CD4-positive, alpha-beta T cell treated with Interleukin-15 for 4 hours (primary cell): Measurements from ENCODE around the gene PANX2.

Experiments
- DNase-seq: peaks from one replicate; pipeline ENCODE4 v3.0.0-alpha.2; 2020; ENCODE audit warnings: low spot score

Gene PANX2

DNA sequence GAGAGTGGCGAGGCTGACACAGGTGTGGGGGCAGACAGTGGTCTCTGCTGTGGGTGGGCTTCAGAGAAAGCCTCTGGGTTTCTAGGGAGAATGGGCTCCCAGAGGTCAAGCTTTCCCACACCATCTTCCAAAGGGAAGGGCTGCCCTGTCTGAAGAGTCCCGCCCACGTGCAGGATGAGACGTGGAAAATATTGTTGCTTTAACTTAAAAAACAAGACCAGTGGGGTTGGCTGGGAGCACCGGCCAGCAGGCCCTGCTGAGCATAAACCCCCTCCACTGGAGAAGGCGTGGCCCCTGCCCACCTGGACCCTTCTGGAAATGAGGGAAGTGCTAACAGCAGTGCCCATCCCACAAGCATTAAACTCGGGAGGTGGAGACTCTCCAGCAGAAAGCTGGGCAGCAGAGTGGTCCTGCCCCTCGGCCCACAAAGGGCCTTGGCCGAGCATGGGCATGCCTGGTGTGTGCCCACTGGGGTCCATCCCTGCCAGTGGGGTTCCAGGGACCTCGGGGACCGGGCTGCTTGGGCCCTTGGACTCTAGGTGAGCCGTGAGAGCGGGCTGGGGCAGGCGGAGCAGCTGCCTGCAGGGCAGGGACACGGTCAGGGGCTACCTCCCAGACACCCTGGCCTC, 45.6 kb downstream of the PANX2 start:
- no peak for DNase-seq

DNA sequence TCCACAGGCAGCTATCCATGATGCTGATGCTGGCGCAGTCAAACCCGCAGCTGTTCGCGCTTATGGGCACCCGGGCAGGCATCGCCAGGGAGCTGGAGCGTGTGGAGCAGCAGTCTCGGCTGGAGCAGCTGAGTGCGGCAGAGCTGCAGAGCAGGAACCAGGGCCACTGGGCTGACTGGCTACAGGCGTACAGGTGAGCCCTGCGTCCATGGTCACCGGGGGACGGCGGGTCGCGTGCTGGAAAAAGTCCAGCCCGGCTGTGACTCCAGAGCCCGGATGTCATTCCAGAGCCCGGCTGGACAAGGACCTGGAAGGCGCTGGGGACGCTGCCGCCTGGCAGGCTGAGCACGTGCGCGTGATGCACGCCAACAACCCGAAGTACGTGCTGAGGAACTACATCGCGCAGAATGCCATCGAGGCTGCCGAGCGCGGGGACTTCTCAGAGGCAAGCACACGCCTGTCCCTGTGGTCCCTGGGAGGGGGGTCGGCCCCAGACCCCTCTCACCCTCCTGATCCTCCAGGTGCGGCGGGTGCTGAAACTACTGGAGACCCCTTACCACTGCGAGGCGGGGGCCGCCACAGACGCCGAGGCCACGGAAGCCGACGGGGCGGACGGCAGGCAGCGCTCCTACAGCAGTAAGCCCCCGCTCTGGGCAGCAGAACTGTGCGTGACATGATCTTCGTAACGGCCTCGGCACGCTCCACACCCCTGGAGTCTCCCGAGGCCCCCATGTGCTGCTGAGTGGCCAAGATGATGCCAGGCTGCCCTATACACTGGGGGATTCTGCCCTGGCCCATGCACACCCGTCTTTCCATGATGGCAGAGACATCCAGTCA, 46.4 kb downstream of the PANX2 start:
- no peak for DNase-seq

- no peak for DNase-seq
These were observed 47.1 kb downstream of the PANX2 start for GRCh38 chr22:50217543-50218152.

DNA sequence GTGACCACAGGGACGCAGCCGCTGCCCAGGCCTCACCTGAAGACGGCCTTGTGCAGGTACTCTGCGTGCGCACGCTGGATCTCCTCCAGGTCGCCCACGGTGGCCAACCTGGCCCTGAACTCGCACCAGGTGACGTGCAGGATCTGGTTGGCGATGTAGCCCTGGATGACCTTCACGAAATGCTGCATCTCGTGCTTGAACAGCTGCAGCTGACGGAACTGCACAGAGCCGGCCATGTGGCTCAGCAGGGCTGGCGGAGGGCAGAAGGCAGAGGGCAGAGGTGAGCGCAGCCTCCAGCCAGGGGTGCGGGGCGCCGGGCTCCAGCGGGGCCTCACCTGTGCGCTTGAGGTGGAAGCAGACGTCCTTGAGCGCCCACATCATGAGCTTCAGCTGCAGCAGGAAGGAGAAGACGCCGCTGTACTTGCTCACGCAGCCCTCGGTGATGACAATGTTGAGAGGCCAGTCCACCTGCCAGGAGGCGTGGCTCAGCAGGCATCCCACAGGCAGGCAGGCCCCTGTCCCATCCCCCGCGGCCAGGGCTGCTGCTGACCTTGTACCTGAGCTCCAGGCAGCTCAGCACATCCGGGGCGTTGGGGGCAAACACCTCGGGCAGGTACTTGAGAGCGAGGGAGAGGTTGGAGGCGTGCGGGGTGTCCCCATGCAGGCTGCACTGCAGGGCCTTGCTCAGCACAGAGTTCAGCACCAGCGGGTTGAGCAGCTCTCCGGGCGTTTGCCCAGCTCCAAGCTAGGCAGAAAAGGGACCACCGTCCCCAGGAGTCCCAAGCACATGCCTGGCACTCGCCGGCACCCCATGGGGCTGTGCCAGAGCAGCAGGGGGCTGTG, 47.8 kb downstream of the PANX2 start:
- DNase-seq: no peak

DNA sequence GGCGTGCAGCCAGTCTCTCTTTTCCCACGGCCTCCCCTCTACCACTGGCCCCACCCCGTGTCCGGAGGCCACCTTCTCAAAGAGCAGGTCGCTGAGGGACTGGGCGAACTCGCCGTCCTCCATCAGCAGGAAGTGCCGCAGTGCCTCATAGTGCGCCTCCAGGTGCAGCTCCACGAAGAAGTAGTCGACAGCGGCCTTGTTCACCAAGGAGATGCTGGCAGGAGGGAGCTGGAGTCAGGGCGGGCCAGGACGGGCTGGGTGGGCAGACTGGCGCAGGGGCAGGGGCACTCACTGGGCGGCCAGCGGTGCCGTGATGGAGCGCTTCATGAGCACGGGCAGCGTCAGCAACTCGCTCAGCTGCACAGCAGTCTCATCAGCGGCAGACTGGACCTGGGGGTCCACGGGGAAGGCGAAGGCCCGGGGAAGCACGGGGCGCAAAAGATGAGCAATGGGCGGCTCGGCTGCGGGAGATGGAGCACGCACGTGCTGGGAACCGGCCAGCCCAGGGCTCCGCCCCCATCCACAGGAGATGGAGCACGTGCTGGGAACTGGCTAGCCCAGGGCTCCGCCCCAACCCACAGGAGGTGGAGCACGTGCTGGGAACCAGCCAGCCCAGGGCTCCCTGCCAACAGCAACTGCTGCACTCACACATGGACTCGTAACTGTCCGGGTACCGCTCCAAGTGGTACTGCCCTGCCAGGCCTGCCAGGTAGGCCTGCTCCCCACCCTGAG, 48.6 kb downstream of the PANX2 start:
- DNase-seq: no peak

DNA sequence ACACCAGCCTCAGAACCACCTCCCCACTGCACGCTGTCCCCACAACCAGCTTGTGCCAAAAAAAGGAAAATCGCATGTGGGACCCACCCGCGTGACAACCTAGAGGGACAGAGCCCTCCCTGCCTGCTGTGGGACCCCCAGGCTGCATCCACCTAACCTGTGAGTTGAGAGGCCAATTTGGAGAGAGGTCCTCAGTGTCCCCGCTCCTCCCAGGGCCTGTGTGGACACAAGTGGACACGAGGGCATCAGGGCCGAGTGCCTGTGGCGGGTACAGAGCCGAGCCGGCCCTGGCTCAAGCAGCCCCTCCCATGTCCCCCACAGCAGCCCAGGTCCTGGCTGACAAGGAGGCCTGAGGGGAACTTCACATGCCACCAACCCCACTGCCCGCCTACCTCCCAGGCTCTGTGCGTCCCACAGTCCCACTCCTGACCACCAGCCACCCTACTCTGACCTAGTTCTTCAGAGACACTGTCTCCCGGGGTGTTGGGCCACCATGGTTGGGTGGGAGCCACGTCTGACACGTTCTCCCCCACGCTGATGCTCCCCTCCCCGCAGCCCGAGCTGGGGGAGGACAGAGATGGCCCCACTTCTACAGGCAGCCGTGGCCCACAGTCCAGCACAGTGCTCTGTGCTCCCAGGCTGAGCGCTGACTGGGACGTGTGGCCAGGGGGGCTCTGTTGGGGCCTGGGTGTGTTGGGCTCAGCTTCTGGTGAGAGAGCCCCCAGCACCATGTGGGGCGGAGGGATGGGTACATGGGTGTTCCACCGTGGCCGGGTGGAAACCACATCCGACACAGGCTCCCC, 49.5 kb downstream of the PANX2 start:
- no peak for DNase-seq

DNA sequence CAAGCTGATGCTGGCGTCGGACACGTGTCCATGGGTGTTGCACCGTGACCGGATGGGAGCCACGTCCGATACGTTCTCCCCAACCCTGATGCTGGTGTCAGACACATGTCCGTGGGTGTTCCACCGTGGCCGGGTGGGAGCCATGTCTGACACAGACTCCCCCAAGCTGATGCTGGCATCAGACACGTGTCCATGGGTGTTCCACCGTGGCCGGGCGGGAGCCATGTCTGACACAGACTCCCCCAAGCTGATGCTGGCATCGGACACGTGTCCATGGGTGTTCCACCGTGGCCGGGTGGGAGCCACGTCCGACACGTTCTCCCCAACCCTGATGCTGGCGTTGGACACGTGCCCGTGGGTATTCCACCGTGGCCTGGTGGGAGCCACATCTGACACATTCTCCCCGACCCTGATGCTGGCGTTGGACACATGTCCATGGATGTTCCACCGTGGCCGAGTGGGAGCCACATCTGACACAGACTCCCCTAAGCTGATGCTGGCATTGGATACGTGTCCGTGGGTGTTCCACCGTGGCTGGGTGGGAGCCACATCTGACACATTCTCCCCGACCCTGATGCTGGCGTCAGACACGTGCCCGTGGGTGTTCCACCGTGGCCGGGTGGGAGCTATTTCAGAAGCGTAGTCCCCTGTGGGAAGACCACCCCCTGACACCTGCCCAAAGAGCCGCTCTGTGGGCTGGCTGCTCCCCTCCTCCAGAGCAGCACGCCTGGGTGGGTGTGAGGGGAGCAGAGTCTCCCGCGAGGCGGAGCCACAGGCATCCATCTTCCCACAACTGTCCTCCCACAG, 50.3 kb downstream of the PANX2 start:
- DNase-seq: no peak

DNA sequence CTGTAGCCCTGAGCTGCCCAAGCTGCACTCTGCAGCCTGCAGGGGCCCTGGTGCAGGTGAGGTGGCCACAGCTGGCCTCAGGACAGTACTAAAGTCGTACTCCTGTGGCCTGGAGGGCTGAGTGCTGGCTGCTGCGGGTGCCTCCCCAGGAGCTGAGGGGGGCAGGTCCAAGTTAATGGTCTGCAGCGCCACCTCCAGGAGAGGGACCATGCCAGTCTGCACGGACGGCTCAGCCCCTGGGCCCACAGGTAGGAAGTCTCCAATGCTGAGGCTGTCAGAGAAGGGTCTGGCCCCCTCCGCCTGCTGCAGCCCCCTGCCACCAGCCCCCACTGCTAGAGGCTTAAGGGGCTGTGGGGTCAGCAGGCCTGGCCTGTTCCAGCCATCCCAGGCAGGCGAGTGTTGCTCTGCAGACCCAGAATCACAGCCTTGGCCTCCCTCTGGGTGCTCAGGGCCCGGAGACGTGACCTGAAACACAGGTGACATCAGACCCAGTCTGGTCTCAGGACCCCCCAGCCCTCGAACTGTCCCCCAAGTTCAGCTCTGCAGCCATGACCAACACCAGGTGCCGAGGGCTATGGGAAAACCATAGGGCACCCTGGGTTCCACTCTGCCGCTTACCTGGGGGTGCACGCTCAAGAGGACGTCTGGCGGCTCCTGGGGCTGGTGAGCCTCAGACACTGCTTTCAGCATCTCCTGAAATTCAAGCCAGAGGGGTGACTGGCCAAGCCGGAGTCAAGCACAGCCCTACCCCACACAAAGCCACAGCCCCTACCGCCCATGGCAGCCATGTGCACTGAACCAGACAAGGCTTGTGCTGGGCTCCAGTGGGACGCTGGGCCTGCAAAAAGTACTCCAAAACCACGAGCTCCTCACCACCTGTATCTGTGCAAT, 51.1 kb downstream of the PANX2 start:
- DNase-seq: no peak

DNA sequence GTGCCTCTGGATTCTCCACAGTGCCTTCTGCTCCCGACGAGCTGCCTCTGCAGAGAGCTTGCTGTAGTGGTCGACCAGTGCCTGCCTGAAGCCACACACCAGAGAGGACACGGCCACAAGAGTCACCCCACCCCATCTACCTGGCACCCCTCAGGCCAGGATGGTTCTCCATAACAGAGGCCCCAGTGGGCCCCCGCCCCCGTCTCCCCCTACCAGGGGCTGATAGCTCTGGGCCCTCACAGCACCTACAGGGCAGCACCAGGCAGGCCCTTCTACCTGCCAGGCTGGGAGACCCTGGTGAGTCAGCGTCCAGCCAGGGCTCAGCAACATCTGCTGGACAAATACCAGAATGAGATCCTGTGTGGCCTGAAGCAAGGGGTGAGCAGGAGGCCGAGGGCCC, 52.0 kb downstream of the PANX2 start:
- DNase-seq: no peak

DNA sequence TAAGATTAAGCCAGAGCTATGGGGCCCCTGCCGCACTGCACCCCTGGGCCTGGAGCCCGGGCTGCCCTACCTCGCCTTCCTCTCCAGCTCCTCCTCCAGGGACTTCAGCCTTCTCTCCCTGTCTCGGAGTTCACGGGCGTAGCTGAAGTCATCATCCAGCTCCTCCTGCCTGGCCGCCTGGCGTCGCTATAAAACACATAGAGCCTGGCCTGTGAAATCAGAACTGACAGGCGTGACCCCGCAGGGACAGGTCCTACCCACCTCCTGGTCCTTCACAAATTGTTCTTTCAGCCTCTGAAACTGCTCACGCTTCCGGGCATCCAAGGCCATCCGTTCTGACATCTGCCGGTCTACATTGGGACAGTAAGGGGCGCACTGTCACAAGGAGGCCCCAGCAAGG, 53.5 kb downstream of the PANX2 start:
- no peak for DNase-seq

- DNase-seq: no peak
These were observed 54.9 kb downstream of the PANX2 start for GRCh38 chr22:50225200-50225969.

DNA sequence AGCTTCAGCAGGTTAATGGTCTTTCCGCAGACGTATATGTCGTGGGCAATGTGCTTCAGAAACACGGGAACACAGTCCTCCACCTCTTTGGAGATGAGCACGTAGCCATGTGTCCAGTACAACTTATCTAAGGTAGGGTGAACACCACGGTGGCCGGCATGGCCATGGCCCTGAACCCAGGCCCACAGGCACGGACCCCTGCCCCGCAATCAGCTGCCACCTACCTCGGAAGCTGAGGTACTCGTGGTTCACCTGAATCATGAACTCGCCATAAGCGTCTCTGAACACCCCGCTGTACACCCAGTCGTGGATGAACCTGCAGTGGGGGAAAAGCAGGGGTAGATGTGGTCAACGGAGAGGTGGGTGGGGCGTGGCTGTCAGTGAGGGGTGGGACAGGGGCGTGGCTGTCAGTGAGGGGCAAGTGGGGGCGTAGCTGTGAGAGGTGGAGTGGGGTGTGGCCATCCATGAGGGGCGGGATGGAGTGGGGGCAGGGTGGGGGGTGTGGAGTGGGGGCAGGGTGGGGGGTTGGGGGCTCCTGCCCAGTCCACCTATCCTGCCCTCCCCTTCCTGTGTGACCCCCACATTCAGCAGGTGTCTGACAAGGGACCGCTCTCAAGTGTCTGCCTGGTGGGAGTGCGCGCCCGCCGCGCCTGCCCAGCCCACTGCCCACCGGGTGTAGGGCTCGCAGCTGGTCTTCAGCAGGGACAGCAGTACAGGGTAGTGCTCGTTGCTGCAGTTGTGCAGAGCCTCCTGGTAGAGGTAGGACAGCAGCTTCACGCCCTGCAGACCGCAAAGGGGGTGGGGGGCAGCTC, 55.7 kb downstream of the PANX2 start:
- DNase-seq: no peak

- DNase-seq: no peak
These were observed 56.3 kb downstream of the PANX2 start for GRCh38 chr22:50226875-50227165.

DNA sequence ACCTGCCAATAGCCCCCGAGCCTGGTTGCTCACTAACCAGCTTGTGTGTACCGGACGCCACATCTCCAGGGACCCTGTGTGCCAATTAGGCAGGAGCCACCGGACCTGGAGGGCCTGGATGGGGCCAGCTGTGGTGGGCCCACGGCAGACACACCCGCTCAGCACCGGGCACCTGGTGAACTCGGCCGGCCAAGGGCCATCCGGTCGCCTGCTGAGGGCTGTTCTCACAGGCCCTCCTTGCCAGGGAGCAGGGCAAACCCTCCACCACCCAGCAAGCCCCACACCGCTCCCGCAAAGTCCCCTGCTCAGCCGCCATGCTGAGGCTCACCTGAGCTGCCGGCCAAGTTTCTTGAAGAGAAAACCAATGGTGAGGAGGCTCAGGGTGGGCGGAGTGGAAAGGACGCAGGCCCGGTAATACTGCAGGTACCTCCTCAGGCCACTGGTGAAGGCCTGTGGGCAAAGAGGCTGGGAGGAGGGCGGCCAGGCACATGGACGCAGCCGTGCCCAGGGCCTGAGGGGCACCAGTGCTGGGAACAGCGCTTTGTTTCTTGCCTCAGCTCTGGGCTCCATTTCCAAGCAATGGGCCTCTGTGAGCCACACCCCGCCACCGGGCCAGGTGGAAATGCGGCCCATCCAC, 57.2 kb downstream of the PANX2 start:
- no peak for DNase-seq

DNA sequence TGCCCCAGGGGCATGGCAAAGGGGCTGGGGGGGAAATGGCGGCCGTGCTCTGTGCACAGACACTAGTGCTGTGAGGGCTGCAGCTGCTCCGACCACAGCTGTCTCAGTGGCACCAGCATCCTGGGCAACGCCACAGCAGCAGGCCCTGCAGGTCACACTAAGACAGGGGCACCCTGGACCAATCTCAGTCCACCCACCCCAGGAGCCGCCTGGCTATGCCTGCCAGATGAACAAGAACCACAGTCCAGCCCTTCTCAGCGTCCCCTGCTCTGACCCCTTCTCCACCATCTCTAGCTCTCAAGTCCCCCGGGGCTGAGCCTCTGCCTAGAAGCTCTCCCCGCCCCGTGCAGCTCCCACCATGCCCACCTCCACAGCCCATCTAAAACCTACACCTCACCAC, 57.8 kb downstream of the PANX2 start:
- DNase-seq: no peak

- no peak for DNase-seq
These were observed 58.8 kb downstream of the PANX2 start for GRCh38 chr22:50229370-50229769.
